Glomerular visceral epithelial cell (primary cell): Measurements from ENCODE around the gene STAM2.
"Not testable (repeated sequence)": the region's sequence is repeated elsewhere in the genome, so short reads cannot be mapped to it uniquely, and the experiment has no call there.

Experiments
- DNase-seq: peaks from one replicate; pipeline ENCODE4 v3.0.0-alpha.2; 2016; ENCODE audit errors: extremely low spot score

Gene STAM2

DNA sequence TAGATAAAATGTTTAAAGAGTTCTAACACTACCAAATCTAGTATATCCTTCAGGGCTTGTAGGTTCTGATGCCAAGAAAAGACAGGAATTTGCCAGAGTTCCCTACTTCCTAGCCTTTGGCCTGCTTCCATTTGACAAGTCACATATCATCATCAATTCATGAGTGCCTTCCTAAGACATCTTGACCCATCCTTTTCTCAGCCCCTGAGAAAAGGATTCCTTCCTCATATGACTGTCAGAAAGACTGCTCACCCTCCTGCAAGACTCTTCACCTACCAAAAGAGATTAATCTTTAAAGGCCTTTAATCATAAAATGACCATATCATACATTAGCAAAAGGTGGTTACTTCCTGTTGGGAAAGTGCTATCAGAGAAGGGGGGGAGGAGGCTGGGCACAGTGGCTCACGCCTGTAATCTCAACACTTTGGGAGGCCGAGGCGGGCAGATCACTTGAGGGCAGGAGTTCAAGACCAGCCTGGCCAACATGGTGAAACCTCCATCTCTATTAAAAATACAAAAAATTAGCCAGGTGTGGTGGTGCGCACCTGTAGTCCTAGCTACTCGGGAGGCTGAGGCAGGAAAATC is 3.3 kb downstream of the STAM2 start:
- not testable (repeated sequence) for DNase-seq

DNA sequence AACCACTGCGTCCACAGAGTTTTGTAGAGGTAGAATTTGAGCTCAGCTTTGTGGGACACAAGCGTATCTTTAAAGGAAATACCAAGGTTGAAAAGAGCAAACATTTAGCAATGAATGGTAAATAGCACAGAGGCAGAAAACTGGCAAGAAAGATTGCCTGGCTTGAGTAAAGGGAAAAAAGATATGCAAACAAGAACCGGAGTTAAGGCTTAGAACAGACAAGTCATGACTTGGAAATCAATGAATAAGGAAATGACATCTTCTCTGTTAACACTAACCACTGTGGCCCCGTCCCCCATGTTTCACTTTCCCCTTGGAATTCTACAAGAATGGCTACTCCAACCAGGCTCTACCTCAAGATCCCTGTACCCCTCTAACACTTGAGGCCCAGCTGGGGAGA is 3.8 kb downstream of the STAM2 start:
- no peak for DNase-seq

DNA sequence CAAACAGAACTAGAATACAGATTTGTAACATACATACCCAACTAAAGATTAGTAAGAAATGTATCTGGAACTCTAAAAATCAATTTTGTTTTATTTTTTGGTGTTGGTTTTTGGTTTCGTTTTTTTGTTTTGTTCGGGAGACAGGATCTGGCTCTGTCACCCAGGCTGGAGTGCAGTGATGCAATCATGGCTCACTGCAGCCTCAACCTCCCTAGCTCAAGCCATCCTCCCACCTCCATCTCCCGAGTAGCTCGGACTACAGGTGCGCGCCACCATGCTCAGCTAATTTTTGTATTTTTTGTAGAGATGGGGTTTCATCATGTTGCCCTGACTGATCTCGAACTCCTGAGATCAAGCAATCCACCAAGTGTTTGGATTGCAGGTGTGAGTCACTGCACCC is 6.4 kb downstream of the STAM2 start:
- not testable (repeated sequence) for DNase-seq

DNA sequence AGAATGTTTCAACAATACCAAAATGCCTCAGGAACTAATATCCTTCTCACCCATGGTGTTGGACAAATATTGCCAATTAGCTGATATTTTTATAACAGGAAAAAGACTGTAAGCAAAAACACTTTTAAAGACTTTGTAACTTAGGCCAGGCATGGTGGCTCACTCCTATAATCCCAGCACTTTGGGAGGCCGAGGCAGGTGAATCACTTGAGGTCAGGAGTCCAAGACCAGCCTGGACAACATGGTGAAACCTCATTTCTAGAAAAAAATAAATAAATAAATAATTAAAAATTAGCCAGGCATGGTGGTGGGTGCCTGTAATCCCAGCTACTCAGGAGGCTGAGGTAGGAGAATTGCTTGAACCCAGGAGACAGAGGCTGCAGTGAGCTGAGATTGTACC is 8.1 kb downstream of the STAM2 start:
- DNase-seq, result not testable (repeated sequence)

DNA sequence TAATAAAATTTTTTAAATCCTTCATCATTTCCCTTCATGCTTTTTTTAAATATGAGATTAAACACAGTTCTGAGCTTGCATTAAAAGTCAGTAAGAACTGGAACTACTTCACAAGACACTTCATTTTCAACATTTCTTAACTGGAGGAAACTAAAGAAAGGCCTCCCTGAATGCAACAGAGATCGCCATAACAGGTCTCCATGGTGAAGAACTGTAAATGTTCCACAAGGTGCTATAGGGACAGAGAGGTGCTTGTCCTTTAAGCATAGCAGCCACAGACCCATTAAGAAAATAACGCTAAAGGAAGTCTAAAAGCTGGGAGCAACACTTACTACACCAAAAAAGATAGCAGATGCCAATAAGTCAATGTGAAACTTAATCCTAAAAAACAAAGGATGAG is 8.5 kb downstream of the STAM2 start:
- no peak for DNase-seq

DNA sequence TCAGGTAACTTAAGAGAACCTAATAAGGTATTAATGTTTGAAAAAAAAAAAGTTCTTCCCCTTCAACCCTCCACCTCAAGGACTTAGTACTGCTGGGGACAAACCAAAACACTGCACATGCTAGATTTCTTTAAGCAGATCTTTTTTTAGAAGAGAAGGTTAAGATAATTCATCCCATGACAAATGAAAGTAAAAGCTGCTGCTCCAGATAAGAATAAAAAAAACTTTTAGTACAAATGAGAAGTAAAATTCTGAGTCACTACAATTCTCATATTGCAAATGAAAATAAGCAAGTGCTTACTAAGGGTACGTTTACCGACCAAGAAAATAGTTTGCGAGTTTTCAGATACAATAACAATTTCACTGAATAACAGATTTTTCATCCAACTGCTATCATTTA is 8.9 kb downstream of the STAM2 start:
- no peak for DNase-seq

DNA sequence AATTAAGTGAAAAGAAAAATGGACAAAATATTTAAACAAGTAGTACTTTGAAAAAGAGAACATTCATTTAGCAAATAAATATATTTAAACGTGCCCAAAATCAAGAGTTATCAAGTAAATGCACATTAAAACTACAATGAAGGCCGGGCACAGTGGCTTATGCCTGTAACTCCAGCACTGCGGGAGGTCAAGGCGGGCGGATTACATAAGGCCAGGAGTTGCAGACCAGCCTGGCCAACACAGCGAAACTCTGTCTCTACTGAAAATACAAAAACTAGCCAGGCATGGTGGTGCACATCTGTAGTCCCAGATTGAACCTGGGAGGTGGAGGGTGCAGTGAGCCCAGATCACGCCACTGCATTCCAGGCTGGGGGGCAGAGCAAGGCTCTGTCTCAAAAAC is 9.8 kb downstream of the STAM2 start:
- DNase-seq, result no peak

DNA sequence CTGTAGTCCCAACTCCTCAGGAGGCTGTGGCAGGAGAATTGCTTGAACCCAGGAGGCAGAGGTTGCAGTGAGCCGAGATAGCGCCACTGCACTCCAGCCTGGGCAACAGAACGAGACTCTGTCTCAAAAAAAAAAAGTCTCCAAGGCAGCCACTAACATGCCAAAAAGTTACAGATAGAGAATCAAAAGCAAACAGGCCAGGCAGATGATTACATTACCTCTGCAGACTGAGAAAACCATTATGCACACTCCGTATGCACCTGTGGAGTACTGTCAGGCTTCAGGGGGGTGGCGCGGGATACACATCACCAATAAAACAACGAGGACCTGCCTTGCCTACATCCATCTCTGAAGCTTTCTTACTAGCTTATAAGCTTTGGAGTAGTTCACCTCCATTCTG is 10.3 kb downstream of the STAM2 start:
- DNase-seq, result no peak

DNA sequence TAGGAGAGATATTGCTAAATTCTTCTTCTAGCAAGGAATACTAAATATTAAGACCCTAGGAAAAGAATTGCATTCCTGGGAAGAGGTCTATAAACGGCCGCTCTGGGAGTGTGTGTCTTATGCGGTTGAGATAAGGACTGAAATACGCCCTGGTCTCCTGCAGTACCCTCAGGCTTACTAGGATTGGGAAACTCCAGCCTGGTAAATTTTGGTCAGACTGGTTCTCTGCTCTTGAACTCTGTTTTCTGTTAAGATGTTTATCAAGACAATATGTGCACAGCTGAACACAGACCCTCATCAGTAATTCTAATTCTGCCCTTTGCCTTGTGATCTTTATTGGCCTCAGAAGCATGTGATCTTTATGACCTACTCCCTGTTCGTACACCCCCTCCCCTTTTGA is 11.9 kb downstream of the STAM2 start:
- DNase-seq, result not testable (repeated sequence)

DNA sequence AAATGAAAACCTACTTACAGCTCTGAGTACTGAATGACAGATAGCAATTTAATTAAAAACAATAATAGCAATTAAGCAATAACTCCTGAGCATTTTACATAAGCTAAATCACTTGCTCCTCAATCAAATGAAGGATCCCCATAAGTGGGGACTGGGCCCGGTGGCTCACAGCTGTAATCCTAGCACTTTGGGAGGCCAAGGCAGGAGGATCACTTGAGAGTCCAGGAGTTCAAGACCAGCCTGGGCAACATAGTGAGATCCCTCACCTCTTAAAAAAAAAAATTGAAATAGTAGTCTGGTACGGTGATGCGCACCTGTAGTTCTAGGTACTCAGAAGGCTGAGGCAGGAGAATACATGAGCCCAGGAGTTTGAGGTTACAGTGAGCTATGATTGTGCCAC is 13.4 kb downstream of the STAM2 start:
- no peak for DNase-seq

DNA sequence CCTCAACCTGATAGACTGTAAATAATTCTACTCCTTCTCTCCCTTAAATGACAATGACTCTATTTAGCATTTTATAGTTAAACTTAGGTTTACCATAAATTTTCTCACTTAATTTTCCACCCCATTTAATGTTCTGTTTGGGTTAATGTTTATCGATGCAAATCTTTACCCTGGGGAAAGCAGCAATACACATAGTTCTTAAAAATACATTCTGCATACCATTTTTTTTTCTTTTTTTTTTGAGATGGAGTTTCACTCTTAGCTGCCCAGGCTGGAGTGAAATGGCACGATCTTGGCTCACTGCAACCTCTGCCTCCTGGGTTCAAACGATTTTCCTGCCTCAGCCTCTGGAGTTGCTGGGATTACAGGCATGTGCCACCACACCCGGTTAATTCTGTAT is 14.0 kb downstream of the STAM2 start:
- DNase-seq, result no peak

DNA sequence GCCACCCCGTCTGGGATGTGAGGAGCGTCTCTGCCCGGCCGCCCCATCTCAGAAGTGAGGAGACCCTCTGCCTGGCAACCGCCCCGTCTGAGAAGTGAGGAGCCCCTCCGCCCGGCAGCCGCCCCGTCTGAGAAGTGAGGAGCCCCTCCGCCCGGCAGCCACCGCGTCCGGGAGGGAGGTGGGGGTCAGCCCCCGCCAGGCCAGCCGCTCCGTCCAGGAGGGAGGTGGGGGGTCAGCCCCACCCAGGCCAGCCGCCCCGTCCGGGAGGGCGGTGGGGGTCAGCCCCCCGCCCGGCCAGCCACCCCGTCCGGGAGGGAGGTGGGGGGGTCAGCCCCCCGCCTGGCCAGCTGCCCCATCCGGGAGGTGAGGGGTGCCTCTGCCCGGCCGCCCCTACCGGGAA is 15.2 kb downstream of the STAM2 start:
- not testable (repeated sequence) for DNase-seq

DNA sequence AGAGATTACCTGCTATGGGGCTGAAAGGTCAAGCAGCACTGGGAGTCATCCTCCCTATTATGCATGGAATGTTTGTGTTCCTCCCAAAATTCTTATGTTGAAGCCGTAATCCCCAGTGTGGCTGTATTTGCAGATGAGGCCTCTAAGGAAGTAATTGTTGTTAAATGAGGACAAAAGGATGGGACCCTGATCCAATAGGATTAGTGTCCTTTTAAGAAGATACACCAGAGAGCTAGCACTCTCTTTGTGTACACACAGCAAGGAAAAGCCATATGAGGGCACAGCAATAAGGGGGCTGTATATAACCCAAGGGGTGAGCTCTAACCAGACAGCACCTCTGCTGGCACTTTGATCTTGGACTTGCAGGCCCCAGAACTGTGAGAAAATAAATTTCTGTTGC is 18.3 kb downstream of the STAM2 start:
- DNase-seq, result no peak

DNA sequence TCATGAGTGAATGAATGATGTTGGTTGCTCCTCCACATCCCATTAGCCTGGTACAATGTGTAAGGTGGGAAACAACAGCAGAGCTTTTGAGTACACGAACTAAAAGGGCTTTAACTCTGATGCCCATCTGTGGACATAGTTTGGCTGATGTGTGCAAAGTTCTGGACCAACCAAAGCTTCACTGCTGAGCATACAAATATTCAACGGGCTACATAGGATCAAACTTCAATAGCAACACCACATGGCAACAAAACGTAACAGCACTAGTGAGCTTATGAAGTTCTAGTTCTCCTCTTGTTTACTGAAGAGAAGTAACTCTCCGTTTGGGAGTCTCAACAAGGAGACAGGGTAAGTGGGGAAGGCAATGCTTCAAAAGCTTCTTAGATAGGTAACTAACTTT is 20.4 kb downstream of the STAM2 start:
- DNase-seq, result no peak

DNA sequence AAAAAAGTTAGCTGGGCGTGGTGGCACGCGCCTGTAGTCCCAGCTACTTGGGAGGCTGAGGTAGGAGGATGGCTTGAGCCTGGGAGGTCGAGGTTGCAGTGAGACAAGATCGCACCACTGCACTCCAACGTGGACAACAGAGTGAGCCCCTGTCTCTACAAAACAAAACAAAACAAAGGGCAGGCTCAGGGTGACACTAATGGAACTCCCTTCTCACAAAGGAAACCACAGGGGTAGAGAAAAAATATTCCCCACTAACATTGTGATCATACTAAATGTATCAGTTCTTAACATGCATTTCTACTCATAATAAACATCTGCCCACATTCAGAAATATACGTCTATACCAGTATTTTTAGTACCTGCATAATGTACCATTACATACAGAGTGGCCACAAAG is 21.1 kb downstream of the STAM2 start:
- DNase-seq, result no peak

DNA sequence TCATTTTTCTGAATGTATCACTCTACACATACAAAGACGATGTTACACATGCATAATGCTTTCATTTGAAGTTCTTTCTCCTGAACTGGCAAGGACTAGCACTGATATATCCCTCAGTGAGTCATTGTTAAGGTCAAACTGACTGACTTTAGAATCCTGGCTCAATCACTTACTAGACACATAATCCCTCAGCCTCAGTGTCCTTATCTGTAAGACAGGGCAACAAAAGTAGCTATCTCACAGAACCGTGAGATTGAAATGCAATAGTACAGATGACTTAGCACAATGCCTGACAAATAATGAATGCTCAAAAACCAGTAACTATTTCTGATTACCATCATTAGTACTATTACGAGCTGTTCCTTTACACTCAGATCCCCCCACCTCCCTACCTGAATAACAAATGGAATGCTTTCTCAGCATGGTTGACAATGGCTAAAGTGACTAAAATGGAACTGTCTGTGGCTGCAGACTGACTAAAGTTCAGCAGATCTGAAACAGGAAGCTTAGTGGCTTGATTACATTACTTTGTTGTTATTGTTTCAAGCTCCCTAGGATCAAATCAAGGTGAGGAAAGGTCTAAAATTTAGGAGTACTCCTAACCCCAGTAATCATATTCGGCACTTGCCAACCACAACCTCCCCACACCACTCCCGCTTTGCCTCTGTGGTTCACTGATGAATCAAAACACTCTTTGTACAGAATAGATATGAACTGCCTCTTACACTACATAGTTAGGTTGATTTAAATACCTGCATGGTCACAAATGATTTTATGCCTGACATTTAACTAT is 40.9 kb downstream of the STAM2 start:
- DNase-seq, result peak; percentile 23

DNA sequence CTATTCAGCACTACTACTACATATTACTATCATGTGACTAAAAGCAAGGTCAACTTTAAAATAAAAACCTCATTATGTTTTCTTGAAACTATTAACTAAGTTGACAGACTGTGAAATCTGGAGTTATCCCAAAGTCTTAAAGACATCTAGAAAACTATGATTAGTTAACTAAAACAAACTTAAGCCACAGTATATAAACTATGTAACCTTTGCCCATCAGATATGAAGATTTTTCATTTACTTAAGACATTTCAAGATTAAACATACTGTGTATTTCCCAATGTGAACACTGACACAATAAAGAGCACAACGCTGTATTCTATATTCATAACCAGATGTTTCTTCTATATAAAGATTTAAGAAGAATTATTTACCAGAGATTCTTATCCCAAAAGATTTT is 43.3 kb downstream of the STAM2 start:
- DNase-seq, result no peak

DNA sequence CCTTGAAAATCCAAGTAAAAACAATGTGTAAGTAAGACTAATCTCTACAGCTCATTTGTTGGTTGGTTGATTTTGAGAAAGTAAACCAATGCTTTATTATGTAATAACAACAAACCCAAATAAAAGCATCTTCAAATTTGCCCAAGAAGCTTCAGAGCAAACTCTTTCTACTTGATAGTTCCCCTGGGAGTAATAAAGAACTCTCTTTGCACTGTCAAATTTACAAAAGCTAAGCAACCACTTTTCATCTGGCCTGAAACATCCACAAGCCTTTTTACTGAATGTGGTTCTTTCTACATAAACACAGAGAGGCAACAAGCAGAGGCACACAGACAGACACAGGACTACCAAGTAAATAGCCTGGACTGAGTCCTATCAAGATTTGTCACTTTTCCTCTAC is 47.9 kb downstream of the STAM2 start:
- DNase-seq, result no peak

DNA sequence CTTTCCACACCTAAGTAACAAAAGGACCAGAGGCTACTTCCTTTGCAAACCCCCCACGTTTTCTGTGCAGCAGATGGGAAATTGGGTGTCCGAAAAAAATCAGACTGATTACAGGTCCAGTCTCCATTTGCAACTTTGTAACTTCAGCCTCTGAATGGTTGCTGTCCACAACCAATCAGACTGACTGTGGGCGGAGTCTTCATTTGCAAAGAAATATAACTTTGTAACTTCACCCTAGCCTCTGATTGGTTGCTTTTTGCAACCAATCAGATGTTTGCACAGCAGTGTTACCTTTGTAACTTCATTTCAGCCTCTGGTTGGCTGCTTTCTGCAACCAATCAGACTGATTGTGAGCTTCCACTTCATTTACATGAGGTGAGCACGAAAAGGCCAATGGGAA is 48.9 kb downstream of the STAM2 start:
- DNase-seq, result no peak

DNA sequence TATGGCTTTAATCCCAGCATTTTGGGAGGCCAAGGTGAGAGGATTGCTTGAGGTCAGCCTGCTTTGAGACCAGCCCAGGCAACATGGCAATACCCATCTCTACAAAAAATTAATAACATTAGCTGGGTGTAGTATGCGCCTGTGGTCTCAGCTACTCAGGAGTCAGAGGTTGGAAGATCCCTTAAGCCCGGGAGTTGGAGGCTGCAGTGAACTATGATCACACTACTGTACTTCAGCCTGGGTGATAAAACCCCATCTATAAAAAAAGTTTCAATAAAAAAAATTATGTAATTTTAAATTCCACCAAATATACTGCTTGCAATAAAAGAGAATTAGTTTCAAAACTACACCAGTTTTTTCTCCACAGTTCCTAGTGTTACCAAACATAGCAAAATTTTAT is 53.4 kb downstream of the STAM2 start:
- no peak for DNase-seq

DNA sequence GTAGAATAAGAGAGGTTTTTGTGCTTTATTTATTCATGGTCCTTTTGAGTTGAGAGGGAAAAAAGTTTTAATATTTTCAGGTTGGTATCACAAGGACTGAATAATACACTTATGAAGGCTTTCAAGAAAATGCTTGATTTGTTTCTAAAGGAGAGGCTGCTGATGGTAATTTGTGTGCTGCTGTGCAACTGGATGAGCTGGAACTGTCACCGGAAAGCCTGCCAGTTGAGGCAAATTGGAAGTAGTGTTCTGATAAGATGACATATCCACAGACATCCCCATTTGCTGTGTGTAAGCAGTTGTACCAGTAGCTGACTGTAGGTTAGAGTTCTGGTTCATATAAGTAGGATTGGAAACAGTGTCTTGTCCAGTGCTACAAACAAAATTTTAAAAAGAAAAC is 55.1 kb downstream of the STAM2 start:
- DNase-seq, result no peak

DNA sequence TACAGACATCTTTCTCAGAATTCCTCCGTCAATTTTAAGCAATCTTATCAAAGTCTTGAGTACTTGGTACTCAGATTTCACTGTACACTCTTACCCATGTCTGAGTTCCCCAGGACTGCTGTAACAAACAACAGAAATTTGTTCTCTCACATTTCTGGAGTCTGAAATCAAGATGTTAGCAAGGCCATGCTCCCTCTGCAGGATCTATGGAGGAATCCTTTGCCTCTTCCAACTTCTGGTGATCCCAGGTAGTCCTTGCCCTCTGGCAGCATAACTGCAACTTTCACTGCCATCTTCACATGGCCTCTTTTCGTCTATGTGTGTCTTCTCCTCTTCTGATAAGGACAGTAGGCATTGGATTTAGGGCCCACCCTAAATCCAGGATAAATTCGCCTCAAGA is 59.6 kb downstream of the STAM2 start:
- DNase-seq, result peak; percentile 14

DNA sequence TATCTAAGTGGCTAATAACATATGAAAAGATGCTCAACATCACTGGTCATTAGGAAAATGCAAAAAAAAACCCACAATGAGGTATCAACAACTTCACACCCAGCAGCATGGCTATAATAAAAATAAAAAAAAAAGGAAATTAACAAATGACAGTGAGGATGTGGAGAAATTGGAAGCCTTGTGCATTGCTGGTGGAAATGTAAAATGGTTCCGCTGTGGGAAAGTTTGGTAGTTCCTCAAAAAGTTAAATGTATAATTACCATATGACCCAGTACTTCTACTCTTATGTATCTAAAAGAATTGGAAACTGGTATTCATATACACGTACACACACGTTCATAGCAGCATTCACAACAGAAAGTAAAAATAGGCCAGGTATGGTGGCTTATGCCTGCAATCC is 61.2 kb downstream of the STAM2 start:
- DNase-seq, result no peak

DNA sequence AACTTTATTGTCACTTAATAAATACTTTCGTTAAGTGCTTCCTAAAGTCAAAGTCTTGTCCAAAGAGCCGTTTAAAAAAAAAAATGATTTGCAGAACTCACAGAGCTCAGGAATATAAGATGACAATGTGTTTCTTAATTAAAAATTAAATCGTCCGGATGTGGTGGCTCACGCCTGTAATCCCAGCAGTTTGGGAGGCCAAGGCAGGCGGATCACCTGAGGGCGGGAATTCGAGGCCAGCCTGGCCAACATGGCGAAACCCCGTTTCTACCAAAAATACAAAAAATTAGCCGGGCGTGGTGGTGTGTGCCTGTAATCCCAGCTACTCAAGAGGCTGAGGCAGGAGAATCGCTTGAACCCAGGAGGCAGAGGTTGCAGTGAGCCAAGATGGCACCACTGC is 68.4 kb downstream of the STAM2 start:
- DNase-seq, result not testable (repeated sequence)
